H7 (cell line): Measurements from ENCODE around the gene CPSF4L. TPM values are rescaled to one million over a fixed set of nuclear protein-coding genes. Genes with fewer than 3 reads are reported as not detected.
"Not testable (repeated sequence)": the region's sequence is repeated elsewhere in the genome, so short reads cannot be mapped to it uniquely, and the experiment has no call there.

Experiments used
- DNase-seq: peaks from one replicate; pipeline ENCODE4 v3.0.0; 2012
- H3K27me3 ChIP-seq: 2 replicates; pipeline ENCODE4 v1.6.0; 2011; ENCODE audit warnings: mild to moderate bottlenecking, low read length; ENCODE audit not compliant: control insufficient read depth, insufficient read depth
- H3K36me3 ChIP-seq: replicated peaks from 2 replicates; pipeline ENCODE4 v1.5.1; 2011; ENCODE audit warnings: low read length; ENCODE audit not compliant: control insufficient read depth, insufficient read depth
- H3K4me3 ChIP-seq: 2 replicates; pipeline ENCODE4 v1.5.1; 2011; ENCODE audit warnings: low read depth, mild to moderate bottlenecking, control low read depth, low read length, moderate library complexity; ENCODE audit not compliant: insufficient read depth
- total RNA-seq: library from RNA; depleted of rRNA; stranded (reverse); fragments of >200 nt; shearing (Covaris generic); gene quantifications from 2 replicates; pipeline ENCODE4 v1.2.3, GENCODE V29; 2014; rRNA removed

CPSF4L gene
- total RNA-seq: not detected in 2 replicates

- H3K4me3 ChIP-seq: no peak within 1 kb of the TSS
Measured at GRCh38 chr17:73261617-73261951, at the start of gene CPSF4L. Gene CPSF4L (minus strand): TSS chr17:73261880. CDS start chr17:73261818, 62 bp downstream.

DNA sequence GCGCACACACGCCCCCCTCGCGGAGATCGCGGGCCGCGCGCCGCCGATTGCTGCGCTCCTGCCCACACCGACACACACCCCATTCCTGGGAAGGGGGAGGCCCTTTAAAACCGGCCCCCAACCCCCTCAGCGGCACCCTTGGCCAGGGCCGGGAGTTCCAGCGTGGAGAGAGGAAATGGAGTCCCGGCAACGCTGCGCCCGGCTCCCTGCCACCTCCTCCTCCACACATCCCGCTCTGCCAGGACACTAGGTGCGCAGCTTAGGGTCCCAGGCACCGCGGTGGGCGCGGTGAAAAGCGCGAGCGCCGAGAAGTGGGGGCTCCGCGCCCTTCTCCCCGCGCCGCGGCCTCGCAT, 49.7 kb upstream of the CPSF4L start:
- no peaks in the 10 kb centered on the region for H3K27me3 ChIP-seq
- H3K36me3 ChIP-seq: no peaks in the 10 kb centered on the region
- no peak for DNase-seq
- H3K4me3 ChIP-seq: peak overlapping the region; percentile 92

More at GRCh38 chr17:73261617-73261951, at the start of gene CPSF4L:
- no peaks in the 10 kb centered on the region for H3K27me3 ChIP-seq
- peak; percentile 62 for DNase-seq
- no peaks in the 10 kb centered on the region for H3K36me3 ChIP-seq

DNA sequence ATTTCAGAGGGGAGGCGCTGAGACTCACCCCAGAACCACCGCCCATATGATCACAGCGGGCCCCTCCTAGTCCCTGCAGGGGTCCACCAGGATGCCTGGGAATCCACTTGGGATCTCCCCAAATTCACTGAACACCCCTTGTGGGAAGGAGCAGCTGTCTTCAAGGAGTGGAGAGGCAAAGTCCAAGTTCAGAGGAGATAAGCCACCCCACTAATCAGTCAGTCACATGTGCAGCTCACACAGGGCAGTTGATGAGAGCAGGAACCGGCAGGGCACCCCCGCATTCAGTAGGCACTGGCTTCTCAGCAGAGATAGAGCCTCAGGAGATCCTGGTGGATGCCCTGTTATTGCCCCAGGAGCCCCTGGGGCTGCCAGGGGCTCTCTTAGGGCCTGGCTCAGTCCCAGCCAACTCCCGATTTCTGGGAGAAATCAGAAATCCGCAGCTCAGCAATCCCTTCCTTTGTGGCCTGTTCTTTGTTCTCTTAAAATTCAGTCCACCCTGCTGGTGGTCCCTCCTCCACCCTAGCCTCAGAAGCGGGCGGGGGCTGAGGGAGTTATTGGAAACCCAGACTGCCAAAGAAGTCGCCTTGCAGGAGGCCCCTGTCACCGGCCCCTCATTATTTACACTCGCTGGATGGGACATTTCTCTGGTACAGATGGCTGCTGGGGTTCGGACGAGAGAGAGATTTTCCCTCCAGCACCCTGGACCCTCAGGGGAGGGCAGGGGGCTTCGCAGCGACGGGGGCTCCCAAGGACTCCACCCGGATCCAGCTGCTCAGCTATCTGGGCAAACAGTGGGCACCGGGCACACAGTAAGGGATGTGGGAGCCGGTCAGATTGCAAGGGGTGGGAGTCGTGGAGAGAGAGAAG, 48.3 kb upstream of the CPSF4L start:
- H3K27me3 ChIP-seq: no peaks in the 10 kb centered on the region
- peak overlapping the region; percentile 92 for H3K4me3 ChIP-seq
- H3K36me3 ChIP-seq: no peaks in the 10 kb centered on the region
- DNase-seq: peak; percentile 65

- H3K36me3 ChIP-seq, H3K4me3 ChIP-seq, DNase-seq, H3K27me3 ChIP-seq: not testable (repeated sequence)
Measured at GRCh38 chr17:73308959-73309358, 47.3 kb upstream of the CPSF4L start.

- Histone ChIP-seq H3K36me3 (no peaks in the 10 kb centered on the region), H3K4me3 (no peak overlapping the region)
- DNase-seq: no peak
Measured at GRCh38 chr17:73308017-73308823, 46.5 kb upstream of the CPSF4L start.

GRCh38 chr17:73307130-73307529, 45.5 kb upstream of the CPSF4L start:
- no peaks in the 10 kb centered on the region for H3K27me3 ChIP-seq
- H3K4me3 ChIP-seq: no peak overlapping the region
- DNase-seq: no peak
- no peaks in the 10 kb centered on the region for H3K36me3 ChIP-seq

More at GRCh38 chr17:73308017-73308823, 46.5 kb upstream of the CPSF4L start:
- H3K27me3 ChIP-seq: no peaks in the 10 kb centered on the region

DNA sequence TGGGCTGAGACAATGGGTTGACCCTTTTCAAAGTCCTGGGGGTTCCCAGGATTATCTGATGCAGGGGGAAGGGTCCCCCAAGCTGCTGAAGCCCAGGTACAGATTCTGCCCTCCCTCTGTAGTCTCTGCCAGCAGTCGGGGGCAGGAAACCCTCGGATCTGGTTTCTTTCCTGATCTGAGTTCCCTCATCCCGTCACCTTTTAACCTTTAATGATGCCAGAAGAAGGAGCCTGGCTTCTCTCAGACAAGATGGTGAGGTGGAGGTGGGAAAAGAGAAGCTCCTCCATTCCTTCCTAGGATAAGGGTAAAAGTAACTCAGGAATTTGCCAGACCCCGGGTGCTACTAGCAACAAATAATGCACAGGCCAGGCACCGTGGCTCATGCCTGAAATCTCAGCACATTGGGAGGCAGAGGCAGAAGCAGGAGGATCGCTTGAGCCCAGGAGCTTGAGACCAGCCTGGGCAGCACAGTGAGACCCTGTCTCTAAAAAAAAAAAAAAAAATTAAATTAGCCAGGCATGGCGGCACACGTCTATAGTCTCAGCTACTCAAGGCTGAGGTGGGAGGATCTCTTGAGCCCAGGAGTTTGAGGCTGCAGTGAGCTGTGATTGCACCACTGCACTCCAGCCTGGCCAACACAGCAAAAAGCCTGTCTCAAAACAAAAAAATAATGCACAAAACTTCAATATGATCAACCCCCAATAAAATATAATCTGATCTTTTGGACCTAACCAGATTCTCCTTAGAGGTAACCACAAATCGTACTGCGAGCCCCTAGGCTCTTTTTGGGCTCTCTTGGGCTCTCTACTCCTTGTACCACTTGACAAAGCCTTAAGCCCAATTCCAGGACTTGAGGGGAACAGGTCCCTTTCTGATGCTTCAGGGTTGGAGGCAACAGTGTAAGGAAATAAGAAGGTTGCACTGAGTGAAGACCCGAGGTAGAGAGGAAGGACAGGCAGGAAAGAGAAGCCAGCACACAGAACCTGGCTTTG, 44.5 kb upstream of the CPSF4L start:
- no peaks in the 10 kb centered on the region for H3K27me3 ChIP-seq
- no peak overlapping the region for H3K4me3 ChIP-seq
- DNase-seq: no peak
- H3K36me3 ChIP-seq: no peaks in the 10 kb centered on the region

GRCh38 chr17:73304971-73305812, 43.5 kb upstream of the CPSF4L start:
- DNase-seq: peak; percentile 83
- Histone ChIP-seq H3K27me3 (no peaks in the 10 kb centered on the region), H3K4me3 (no peak overlapping the region), H3K36me3 (no peaks in the 10 kb centered on the region)

DNA sequence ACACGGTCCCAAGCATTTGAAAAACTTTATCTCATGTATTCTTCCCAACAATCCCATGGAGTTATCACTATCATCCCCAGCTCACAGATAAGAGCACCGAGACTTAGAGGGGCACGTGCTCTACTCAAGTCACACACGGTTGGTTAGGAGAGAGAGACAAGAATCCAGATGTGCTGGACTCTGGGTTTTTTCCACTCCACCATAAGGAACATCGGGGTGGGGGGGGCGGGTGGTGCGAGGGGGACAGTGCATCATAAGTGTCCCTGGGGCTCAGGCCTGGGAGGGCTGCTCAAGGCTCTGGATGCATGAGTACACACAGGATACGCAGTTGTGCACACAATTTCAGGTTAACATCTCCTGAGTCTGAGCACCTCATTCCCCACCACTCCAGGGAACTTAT, 42.8 kb upstream of the CPSF4L start:
- Histone ChIP-seq H3K36me3 (no peaks in the 10 kb centered on the region), H3K27me3 (no peaks in the 10 kb centered on the region), H3K4me3 (no peak overlapping the region)
- no peak for DNase-seq

DNA sequence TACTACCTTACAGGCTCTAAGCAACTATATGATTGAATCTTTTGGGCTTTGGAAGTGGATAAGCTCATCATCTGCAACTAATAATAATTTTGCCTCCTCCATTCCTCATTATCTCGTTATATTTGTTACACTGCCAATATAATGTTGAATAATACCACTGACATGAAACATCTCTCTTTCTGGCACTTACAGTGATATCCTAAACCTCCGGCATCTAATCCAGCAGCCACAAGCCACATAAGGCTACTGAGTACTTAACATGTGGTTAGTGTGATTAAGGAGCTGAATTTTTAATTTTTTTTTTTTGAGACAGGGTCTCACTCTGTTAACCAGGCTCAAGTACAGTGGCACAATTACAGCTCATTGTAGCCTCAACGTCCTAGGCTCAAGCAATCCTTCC, 40.5 kb upstream of the CPSF4L start:
- no peak for DNase-seq
- no peaks in the 10 kb centered on the region for H3K27me3 ChIP-seq
- H3K4me3 ChIP-seq: no peak overlapping the region
- no peaks in the 10 kb centered on the region for H3K36me3 ChIP-seq

GRCh38 chr17:73301369-73301768, 39.7 kb upstream of the CPSF4L start:
- H3K27me3 ChIP-seq: no peaks in the 10 kb centered on the region
- H3K4me3 ChIP-seq: no peak overlapping the region
- H3K36me3 ChIP-seq: no peaks in the 10 kb centered on the region
- no peak for DNase-seq

GRCh38 chr17:73300392-73300791, 38.7 kb upstream of the CPSF4L start:
- Histone ChIP-seq H3K27me3 (no peaks in the 10 kb centered on the region), H3K4me3 (no peak overlapping the region), H3K36me3 (no peaks in the 10 kb centered on the region)
- DNase-seq: no peak

- H3K36me3 ChIP-seq: no peaks in the 10 kb centered on the region
- H3K27me3 ChIP-seq: no peaks in the 10 kb centered on the region
- DNase-seq: no peak
- no peak overlapping the region for H3K4me3 ChIP-seq
Measured at GRCh38 chr17:73297934-73298861, 36.5 kb upstream of the CPSF4L start.
